GM18499 (cell line): ENCODE results near the gene PEX26.

Experiments
- ATAC-seq: cut with Tn5 transposase; IDR thresholded peaks from one replicate; pipeline ENCODE4 v1.9.1; 2021; ENCODE audit warnings: moderate number of reproducible peaks; ENCODE audit not compliant: insufficient read depth, unreplicated experiment

The PEX26 gene

DNA sequence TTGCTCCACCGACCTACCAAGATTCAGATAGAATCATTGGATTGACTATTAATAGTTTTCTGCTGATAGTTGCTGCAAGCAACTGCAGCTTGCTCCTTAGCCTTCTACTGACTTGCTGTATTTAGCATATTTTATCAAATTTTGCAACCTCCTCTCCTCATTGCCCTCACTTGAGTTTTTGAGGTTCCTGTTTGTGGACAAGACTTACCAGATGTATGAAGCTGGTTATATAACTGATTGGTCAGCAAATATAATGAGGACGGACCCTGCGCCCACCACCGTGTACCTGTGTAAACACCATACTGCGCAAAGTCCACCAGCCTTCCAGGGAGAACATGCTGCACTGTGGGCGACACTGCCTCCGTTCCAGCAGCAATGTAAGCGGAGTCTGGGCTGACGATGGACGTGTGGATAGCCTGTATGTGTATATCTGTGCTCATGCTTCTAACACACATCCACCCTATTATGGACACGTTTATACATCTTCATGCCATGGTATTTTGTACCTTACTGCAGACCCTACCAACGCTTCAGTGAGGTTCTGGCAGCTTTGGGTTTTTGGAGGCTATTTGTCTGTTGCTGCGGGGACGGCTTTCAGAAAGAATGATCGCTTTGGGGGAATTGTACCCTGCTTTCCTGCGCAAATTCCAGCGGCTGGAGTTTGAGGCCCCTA, 70.6 kb downstream of the PEX26 start:
- no peak for ATAC-seq

- ATAC-seq = no peak
Measured at GRCh38 chr22:18152519-18152918, 74.7 kb downstream of the PEX26 start.

DNA sequence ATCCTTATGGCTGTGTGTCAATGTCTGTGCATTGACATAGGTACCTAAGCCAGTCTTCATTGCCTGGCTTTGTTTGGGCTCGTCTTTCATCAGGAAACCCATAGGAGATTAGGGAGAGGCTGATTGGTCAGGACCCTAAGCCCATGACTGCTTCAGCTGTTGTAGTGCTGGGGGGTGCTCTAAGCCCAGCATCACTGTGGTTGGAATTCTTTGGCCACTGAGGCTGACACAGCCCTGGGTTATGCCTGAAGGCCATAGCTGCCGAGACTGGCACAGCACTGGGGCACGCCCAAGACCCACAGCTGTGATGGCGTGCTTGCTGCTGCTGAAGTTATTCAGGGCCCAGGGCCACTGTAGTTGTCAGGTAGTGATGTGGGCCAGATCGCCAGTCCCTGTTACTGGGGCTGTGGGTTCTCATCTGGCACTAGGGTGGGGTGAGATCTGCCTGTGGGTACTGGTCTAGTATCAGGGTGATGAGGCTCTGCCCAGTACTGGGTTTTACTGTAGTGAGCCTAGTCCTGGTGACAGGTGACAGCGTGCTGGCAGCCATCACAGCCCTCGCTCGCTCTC, 77.1 kb downstream of the PEX26 start:
- ATAC-seq = no peak
